Ascending aorta (tissue), 2 donors: ENCODE results near the gene PPP6R3. TPM values are rescaled to one million over a fixed set of nuclear protein-coding genes. Genes with fewer than 3 reads are reported as not detected.

Experiments used
- DNase-seq, 2 donors: peaks; one replicate each; pipeline ENCODE4 v3.0.0-alpha.2; 2019; ENCODE audit warnings: low spot score in 2 of 2
- H3K27ac ChIP-seq, 2 donors: fragments of 200-600 bp; sonication (generic); one replicate each; pipeline ENCODE4 v1.5.1; 2016 to 2017; ENCODE audit warnings: mild to moderate bottlenecking in 1 of 2
- H3K27me3 ChIP-seq: fragments of 200-600 bp; sonication (generic); one replicate; pipeline ENCODE4 v1.5.1; 2017
- H3K36me3 ChIP-seq, 2 donors: fragments of 200-600 bp; sonication (generic); one replicate each; pipeline ENCODE4 v1.5.1; 2016
- H3K4me1 ChIP-seq, 2 donors: fragments of 200-600 bp; sonication (generic); one replicate each; pipeline ENCODE4 v1.5.1; 2016 to 2017; ENCODE audit warnings: mild to moderate bottlenecking in 1 of 2
- H3K4me3 ChIP-seq, 2 donors: fragments of 200-600 bp; sonication (generic); one replicate each; pipeline ENCODE4 v1.5.1; 2016 to 2017; ENCODE audit warnings: mild to moderate bottlenecking in 1 of 2
- H3K9me3 ChIP-seq, 2 donors: fragments of 200-600 bp; sonication (generic); one replicate each; pipeline ENCODE4 v1.5.1; 2016
- CTCF ChIP-seq, 3 experiments: fragments of 200-600 bp in 2 of 3; fragments of 450-650 bp in 1 of 3; sonication (generic) in 2 of 3; IDR thresholded peaks; one replicate each; pipeline ENCODE4 v1.5.1; 2016 to 2019; ENCODE audit warnings: antibody characterized with exemption in 3 of 3, mild to moderate bottlenecking in 1 of 3, moderate library complexity in 1 of 3
- intact Hi-C: fragments of 100-400 bp; cut with DNase I; formaldehyde crosslinking; loops from one replicate; pipeline ENCODE4 v1.15.1; 2023
- total RNA-seq: library from RNA; depleted of rRNA; stranded (reverse); fragments of >200 nt; gene quantifications from one replicate; pipeline ENCODE4 v1.1.0, GENCODE V29; 2016

The PPP6R3 gene
- total RNA-seq, 1 donor from 2014 or later = 94.7 TPM

GRCh38 chr11:68661014-68661413 lies 200.5 kb downstream of the PPP6R3 start:
- no peaks in the 10 kb centered on the region for H3K27me3 ChIP-seq
- H3K9me3 ChIP-seq = no peaks in the 10 kb centered on the region
- H3K36me3 ChIP-seq = no peaks in the 10 kb centered on the region
- no peak overlapping the region for H3K4me3 ChIP-seq
- no peaks in the 10 kb centered on the region for H3K4me1 ChIP-seq
- intact Hi-C loops = no loop called here
- no peak for TF ChIP-seq CTCF (IDR thresholded peaks at IDR 0.05)
- no peak for DNase-seq
- H3K27ac ChIP-seq = no peak overlapping the region

DNA sequence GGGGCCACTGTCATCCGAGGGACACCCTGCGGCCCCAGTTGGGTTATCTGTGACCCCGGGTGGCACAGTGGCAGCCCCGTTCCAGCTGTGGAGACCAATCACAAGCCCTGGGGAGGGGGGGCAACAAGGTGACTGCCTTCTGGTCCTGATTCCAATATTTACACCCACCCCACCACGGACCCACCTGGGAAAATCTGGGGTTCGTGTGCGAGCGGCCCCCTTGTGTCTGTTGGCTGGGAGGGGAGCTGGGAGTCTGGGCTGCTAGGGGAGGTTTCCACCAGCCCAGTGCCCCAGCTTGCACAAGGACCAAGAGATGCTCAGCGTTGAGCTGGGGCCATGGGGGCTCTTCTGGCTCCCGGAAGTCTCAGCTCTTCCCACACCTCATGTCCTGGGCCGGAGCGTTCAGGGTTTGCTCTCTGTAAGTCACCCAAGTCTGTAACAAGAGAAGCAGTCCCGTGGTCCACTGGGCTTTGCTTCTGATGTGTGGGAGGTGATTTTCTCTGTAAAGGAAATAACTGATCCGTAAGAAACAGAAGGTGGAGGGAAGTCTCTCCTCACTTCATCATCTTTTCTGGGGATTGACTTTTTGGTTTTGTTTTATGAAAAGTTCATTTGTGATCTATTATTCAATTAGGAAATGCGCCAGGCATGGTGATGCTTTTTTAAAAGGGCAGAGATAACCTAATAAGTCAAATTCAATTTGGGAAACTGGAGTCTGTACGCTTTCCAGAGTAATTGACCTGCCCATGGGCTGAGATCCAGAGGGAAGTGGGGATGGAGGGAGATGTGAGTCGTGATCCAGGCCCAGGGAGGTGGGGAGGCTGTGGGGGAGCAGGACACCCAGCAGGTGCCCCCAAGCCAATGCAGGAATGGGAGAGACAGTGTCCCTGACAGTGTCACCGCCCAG lies 201.4 kb downstream of the PPP6R3 start:
- no peak overlapping the region for H3K4me3 ChIP-seq
- no peak overlapping the region for H3K27ac ChIP-seq
- H3K36me3 ChIP-seq = no peaks in the 10 kb centered on the region
- no peak for TF ChIP-seq CTCF (IDR thresholded peaks at IDR 0.05)
- no peaks in the 10 kb centered on the region for H3K4me1 ChIP-seq
- DNase-seq = no peak
- H3K9me3 ChIP-seq = no peaks in the 10 kb centered on the region
- intact Hi-C loops = no loop called here
- H3K27me3 ChIP-seq = no peaks in the 10 kb centered on the region

DNA sequence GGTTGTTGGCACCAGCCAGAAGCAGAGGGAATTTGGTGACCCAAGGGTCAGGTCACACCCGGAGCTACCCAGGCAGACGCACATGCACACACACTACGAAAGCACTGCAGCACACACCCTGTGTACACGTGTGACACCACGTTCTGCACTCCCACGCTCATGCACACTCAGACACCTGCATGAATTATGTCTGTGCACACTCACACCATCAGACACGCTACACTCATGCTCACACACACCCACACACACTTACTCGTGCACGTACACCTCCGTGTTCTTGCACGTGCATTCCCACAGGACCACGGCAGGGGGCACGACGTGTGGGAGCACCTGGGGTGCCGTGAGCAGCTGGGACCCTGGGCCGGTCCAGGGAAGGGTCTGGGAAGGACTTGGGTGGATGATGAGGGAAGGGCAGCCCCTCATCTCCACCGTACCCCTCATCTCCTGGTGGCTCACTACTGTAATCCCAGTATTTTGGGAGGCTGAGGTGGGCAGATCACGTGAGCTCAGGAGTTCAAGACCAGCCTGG lies 203.0 kb downstream of the PPP6R3 start:
- intact Hi-C loops = no loop called here
- TF ChIP-seq CTCF (IDR thresholded peaks at IDR 0.05) = no peak
- Histone ChIP-seq H3K4me1 (no peaks in the 10 kb centered on the region), H3K36me3 (no peaks in the 10 kb centered on the region), H3K9me3 (no peaks in the 10 kb centered on the region), H3K27me3 (no peaks in the 10 kb centered on the region), H3K4me3 (no peak overlapping the region), H3K27ac (no peak overlapping the region)
- DNase-seq = no peak

GRCh38 chr11:68664141-68664540 lies 203.6 kb downstream of the PPP6R3 start:
- Histone ChIP-seq H3K27ac (no peak overlapping the region), H3K4me1 (no peaks in the 10 kb centered on the region), H3K9me3 (no peaks in the 10 kb centered on the region), H3K36me3 (no peaks in the 10 kb centered on the region), H3K4me3 (no peak overlapping the region), H3K27me3 (no peaks in the 10 kb centered on the region)
- intact Hi-C loops = no loop called here
- no peak for DNase-seq
- no peak for TF ChIP-seq CTCF (IDR thresholded peaks at IDR 0.05)

GRCh38 chr11:68664906-68665305 lies 204.4 kb downstream of the PPP6R3 start:
- no peaks in the 10 kb centered on the region for H3K27me3 ChIP-seq
- DNase-seq = no peak
- TF ChIP-seq CTCF (IDR thresholded peaks at IDR 0.05) = no peak
- no peaks in the 10 kb centered on the region for H3K9me3 ChIP-seq
- H3K4me1 ChIP-seq = no peaks in the 10 kb centered on the region
- H3K4me3 ChIP-seq = no peak overlapping the region
- no peak overlapping the region for H3K27ac ChIP-seq
- intact Hi-C loops = no loop called here
- no peaks in the 10 kb centered on the region for H3K36me3 ChIP-seq

Other genes with a start within 250 kb of the PPP6R3 start
- gene KMT5B, start 247.5 kb upstream of the PPP6R3 start, total RNA-seq = 82.0 TPM
- gene C11orf24, start 188.8 kb upstream of the PPP6R3 start, total RNA-seq = 123 TPM
- gene LRP5, start 148.2 kb upstream of the PPP6R3 start, total RNA-seq = 130 TPM
- gene GAL, start 223.8 kb downstream of the PPP6R3 start, total RNA-seq = not detected